ENCODE data around the gene ADCY6.

ADCY6 gene
- 0.36 to 5.8 reads per million in 2 donors for total RNA-seq

DNA sequence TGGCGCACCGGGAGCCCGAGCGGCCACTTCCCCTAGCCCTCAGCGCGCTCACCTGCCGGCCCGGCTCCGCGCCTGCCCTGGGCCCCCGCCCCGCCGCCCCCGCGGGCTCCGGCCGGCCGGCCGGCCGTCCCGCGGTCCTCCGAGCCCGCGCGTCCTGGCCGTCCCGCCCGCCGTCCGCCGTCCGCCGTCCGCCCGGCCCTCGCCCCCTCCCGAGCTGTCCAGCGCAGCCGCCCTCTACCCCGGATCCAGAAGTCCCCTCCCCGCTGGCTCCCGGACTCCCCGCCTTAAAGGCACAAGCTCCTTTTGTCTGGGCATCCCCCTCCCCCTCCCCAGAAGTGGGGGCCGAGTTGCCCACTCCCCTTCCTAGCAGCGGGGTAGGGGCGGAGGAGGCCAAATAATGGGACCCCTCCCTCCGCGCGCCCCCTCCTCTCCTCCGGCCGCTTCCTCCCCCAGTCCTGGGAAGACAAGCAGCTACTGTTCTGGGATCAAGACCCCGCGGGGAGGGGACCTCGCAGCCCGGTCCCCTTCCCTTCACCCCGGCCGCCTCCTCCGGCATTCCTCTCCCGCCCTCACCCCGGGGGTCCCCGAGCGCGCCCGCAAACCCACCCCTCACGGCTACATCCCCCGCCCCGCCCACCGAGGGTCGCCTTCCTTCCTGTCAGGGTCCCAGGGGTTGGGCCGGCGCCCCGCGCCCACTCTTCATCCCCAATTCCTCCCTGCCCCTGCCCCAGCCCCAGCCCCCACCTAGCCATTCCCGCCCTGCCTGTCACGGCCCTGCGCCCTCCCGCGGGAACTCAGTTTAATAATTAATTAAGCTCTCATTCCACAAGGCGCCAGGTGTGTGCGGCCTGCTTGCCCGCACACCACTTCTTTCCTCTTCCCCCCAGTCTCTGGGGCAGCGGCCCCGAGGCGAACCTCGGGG lies at the start of gene ADCY6:
Gene ADCY6 (minus strand): TSS at position 236 of the 922 bp plus-strand sequence. CDS start 5,655 bp downstream, outside the sequence.
- no peak for DNase-seq

DNA sequence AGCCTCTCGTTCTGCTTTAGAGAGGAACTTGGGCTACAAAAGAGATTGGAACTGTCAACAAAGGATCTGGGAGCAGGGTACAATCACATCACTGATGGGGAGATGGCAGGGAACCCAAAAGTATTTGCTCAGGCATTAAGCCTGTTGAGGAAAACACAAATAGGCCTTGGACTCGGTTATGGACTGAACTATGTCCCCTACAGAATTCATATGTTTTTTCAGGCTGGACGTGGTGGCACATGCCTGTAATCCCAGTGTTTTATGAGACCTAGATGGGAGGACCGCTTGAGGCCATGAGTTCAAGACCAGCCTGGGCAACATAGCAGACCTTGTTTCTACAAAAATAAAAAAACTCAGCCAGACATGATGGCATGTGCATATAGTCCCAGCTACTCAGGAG lies 49.2 kb upstream of the ADCY6 start:
- no peak for DNase-seq

DNA sequence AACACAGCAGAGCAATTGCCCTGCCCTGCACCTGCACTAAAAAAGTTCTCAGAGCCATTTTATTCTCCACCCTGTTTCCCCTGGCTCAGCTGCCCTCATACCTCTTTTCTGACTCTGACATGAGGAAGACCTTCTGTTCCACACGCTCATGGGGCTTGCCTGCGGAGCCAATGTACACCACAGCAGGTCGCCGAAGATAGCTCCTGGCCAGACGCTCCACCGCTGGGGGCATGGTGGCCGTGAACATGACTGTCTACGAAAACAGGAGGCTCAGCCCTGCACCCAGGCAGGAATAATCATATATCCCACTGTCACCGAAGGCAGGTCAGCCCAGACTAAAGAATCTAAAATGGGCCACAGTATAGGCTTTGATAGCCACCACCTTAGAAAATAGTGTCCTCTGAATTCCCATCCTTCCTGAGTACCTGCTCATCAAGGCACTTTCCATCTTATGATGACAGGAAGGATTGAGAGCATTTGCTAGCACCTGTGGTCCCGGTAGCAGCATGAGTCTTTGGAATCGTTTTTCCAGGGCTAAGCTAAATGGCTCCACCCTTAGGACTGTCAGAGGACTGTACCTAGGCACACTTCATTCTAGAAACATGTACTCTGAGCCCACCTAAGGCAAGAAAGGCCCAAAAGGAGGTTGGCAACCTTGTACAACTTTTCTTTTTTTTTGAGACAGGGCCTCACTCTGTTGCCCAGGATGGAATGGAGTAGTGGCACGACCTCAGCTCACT lies 43.6 kb upstream of the ADCY6 start:
- no peak for DNase-seq

GRCh38 chr12:48831257-48831656 lies 42.4 kb upstream of the ADCY6 start:
- DNase-seq: no peak

DNA sequence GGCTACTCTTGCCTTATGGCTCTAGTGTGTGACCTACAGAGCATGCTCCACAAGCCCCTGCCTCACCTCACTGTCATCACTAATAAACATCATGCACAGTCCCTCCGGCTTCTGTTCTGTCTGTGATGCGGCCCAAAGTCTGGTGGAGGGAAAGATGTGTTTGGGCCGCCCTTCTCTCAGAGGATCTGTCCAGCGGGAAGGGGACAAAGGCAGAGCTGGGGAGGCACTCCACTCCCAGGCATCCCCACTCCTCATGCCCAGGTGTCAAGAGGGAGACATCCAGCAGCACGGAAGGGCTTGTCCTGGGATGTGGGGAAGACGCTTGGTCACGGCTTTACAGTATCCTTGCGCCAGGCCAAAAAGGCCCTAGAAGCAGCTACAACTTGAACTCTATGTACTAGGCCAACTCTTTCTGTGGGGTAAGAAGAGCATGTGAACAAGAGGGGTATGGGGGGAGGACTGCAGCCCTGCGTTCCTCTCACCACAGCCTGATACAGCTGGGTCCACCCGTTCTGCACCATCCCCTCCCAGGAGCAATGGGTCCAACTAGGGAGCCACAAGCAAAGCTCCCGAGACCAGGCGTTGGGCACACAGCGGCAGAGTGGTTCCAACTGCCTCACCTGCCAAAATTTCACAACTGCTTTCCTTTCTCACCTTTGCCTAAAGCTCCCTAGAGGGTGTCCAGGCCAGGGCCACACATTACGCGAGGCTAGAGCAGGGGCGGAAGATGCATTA lies 40.1 kb upstream of the ADCY6 start:
- DNase-seq: no peak

- DNase-seq: no peak
Observed at GRCh38 chr12:48828293-48828692, 39.4 kb upstream of the ADCY6 start.

DNA sequence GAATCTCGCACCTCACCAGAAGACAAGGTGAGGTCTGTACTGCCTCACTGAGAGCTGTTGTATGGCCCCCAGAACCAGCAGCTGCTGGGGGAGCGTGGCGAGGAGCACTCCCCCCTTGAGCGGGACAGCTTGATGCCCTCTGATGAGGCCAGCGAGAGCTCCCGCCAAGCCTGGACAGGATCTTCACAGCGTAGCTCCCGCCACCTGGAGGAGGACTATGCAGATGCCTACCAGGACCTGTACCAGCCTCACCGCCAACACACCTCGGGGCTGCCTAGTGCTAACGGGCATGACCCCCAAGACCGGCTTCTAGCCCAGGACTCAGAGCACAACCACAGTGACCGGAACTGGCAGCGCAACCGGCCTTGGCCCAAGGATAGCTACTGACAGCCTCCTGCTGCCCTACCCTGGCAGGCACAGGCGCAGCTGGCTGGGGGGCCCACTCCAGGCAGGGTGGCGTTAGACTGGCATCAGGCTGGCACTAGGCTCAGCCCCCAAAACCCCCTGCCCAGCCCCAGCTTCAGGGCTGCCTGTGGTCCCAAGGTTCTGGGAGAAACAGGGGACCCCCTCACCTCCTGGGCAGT lies 38.7 kb upstream of the ADCY6 start:
- no peak for DNase-seq

DNA sequence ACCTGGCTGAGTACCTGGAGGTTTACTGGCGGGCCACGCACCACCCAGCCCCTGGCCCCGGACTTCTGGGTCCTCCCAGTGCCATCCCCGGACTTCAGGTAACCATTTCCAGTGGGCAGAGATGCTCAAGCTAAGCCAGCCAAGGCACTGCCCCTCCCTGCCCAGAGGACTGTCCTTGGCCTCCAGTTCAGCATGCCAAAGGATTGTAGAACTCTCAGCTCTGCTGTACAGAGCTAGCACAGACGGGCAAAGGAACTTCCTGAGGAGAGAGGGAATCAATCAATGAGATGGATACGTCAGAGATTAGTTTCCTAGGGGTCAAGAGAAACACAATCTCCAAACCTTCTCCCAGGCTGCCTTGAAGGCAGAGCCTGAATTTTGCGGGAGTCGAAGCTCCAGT lies 38.1 kb upstream of the ADCY6 start:
- DNase-seq: no peak

- no peak for DNase-seq
Observed at GRCh38 chr12:48826209-48826855, 37.4 kb upstream of the ADCY6 start.

- no peak for DNase-seq
Observed at GRCh38 chr12:48824905-48825304, 36.0 kb upstream of the ADCY6 start.

DNA sequence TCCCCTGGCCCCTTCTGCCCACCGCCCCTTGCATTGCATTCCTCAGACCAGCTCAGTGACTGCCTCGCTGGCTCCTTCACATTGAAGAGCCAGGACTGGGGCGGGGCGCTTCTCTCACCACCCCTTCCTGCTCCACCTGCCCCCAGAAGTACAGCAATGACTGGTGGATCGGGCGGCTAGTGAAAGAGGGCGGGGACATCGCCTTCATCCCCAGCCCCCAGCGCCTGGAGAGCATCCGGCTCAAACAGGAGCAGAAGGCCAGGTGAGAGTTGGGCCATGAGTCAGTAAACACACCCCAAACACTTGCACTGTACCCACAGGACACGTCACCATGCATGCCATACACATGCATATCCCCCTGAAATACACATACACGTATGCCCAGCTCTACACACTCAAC lies 35.2 kb upstream of the ADCY6 start:
- DNase-seq: no peak

DNA sequence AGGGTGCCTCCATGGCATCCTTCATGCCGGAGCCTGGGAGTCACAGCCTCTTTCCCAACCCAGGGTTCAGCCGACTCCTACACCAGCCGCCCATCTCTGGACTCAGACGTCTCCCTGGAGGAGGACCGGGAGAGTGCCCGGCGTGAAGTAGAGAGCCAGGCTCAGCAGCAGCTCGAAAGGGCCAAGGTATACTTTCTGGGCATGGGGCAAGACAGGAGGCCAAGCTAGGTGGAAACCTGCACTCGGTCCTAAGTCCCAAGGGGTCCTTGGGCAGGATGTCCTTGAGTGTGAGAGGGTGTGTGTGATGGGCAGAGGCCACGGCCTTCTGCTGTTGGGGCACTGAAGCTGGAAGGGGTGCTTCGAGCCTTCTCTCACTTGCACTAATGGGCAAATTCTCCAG lies 34.4 kb upstream of the ADCY6 start:
- DNase-seq: no peak

DNA sequence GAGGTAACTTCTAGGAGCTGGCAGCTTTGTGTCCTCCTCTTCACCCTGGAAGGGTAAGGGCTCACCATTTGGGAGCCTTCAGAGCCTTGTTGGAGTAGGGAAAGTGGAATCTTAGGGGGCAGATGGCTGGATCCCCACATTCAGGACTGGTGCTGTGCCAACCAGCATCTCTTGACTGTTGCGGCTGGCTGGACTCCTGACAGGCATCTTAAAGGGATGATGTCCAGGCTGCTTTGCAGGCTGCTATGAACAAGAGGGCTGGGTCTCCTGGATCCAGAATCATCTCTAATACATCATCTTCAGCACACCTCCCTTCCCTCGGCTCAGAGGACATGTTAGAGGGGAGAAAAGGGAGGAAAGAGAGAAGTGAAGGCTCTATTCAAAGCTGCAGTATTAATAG lies 33.8 kb upstream of the ADCY6 start:
- DNase-seq: no peak

GRCh38 chr12:48822139-48822538 lies 33.2 kb upstream of the ADCY6 start:
- DNase-seq: no peak

- DNase-seq: no peak
Observed at GRCh38 chr12:48819986-48820725, 31.3 kb upstream of the ADCY6 start.

DNA sequence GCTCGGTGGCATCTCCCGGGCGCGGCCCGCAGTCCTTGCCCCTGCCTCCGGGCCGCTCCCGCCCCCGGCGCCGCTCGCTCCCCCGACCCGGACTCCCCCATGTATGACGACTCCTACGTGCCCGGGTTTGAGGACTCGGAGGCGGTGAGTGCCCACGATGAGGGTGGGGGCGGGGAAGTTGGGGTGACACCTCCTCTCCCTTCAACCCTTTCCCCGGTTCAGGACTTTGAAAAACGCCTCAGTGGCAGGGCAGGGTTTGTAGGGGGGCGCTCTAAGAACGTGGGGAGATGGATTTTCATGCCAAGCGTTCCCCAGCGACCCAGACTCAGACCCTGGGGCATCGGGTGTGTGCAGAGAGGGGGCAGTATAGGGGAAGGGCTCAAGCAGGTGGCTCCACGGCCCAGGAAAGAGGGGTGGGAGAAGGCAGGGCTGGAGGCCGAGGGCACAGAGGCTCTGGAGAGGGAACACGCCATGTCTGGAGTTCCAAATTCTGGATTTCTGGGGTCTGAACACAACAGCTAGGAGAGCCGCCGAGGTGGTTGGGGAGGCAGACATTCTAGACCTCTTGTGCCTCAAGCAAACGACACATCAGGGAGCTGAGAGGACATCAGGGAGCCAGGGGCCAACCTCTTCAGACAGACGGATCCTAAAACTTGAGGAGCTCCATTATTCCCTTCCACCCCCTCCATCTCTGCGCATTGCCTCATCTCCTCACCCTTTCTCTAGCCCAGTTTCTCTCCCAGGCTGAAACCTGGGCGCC lies 30.1 kb upstream of the ADCY6 start:
- no peak for DNase-seq

DNA sequence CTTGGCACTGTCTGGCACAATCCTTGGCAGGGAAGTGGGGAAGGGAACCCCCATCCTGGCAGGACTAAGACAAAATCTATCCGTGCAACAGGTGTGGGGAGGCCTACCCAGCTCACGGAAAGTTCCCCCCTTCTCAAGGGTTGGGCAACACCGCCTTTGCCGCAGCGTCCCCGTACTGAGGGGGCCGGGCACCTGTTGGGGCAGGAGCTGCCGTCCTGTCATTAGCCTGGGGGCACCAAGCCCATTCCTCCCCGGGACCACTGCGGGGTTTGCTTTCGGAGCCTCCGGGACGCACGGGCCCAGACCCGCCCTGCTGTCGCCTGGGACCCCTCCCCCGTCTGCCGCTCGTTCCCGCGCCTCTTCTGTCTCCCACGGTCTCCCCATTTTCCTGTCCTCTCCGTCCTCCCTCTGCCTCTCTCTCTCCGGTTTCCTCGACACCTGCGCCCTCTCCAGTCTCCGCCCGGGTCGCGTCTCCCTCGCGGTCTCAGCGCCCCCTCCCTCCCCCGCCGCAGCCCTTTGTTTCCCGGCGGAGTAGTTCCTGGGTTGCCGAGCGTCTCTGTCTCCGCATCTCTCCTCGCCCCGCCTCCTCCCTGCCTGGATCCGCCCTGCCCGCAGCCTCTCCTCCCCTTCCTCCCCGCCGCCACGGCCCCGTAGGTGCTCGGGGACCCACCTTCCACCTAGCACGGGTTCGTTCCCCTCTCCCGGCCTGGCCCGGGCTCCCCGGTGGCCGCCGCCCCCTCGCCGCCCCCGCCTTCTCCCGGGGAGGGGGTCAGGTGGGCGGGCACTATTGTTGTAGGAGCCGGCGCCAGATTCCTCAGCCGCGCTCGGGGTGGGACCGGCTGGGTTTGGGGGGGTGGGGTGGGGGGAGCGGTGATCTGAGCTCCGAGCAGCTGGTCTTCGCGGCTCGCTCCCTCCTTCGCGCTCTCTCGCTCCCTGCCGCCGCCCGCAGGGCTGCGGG lies 29.3 kb upstream of the ADCY6 start, which contains the start of gene CACNB3:
Gene CACNB3 (plus strand): TSS at position 624 of the 958 bp plus-strand sequence. CDS start 434 bp downstream, outside the sequence.
- peak; percentile 63 for DNase-seq

DNA sequence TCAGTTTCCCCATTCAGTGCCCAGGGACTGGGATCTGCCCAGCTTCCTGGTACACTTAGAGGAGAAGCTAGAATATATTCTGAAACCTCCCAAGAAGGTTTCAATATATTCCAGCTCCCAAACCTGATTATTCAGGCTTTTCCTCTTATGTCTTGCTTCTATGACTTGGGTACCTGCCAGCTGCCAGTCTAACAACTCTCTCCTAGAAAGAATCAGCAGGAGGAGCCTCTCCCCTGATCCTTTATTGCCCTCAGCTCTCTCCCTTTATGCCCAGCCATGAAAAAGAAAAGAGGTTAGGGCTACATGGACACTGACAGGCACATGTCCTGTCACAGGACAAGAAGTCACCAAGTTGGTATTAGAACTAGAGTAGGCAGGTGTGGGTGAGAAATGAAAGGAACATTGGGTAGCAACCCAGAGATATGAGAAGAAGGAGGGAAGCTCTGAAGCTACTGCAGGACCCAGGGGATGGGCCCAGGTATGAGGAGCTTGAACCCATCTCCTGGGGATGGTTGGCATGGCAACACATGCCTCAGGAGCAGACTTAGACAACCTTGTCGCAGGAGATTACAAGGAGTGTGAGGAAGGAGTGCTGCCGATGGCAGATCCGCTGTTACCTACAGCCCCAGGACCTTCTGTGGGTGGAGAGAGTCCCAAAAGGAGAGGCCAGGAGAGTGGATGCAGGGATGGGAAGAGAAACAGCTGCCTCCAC lies 27.4 kb upstream of the ADCY6 start:
- no peak for DNase-seq

All from activated gamma-delta T cell (primary cell).